OCI-LY3 (cell line): ENCODE measurements around the gene MISFA.
"Not testable (repeated sequence)": the region's sequence is repeated elsewhere in the genome, so short reads cannot be mapped to it uniquely, and the experiment has no call there.

Experiments
- H2AFZ ChIP-seq: fragments of 200-600, 300-600 bp; shearing (Covaris generic); 2 replicates; pipeline ENCODE4 v1.6.0; 2014; ENCODE audit warnings: antibody characterized with exemption, low read depth, low read length
- H3K27ac ChIP-seq: fragments of 200-600, 300-600 bp; sonication (generic); 2 replicates; pipeline ENCODE4 v1.5.1; 2014; ENCODE audit warnings: mild to moderate bottlenecking, low read length, moderate library complexity, mixed read lengths
- H3K27me3 ChIP-seq: fragments of 200-600, 300-600 bp; sonication (generic); 2 replicates; pipeline ENCODE4 v1.6.1; 2014; ENCODE audit warnings: low read depth, low read length, mixed read lengths
- H3K36me3 ChIP-seq: fragments of 200-600, 300-600 bp; sonication (generic); replicated peaks from 2 replicates; pipeline ENCODE3; 2014; ENCODE audit warnings: low read depth, low read length, mixed read lengths
- H3K4me1 ChIP-seq: fragments of 300-600, 200-600 bp; sonication (generic); 2 replicates; pipeline ENCODE4 v1.6.1; 2014; ENCODE audit warnings: low read length, mixed read lengths
- H3K4me2 ChIP-seq: fragments of 200-600, 300-600 bp; sonication (generic); 2 replicates; pipeline ENCODE4 v1.6.1; 2014; ENCODE audit warnings: low read length, mixed read lengths
- H3K4me3 ChIP-seq: fragments of 300-600, 200-600 bp; sonication (generic); 2 replicates; pipeline ENCODE4 v1.5.1; 2014; ENCODE audit warnings: antibody characterized with exemption, mild to moderate bottlenecking, low read length, moderate library complexity
- H3K79me2 ChIP-seq: fragments of 300-600, 200-600 bp; shearing (Covaris generic); 2 replicates; pipeline ENCODE4 v1.6.1; 2014; ENCODE audit warnings: mild to moderate bottlenecking, low read length, mixed read lengths
- H3K9ac ChIP-seq: fragments of 300-600, 200-600 bp; shearing (Covaris generic); 2 replicates; pipeline ENCODE4 v1.6.0; 2014; ENCODE audit warnings: mild to moderate bottlenecking, low read length, moderate library complexity
- H3K9me3 ChIP-seq: fragments of 200-600, 300-600 bp; shearing (Covaris generic); 2 replicates; pipeline ENCODE4 v1.6.1; 2014; ENCODE audit warnings: low read length, mixed read lengths; ENCODE audit not compliant: insufficient read depth
- H4K20me1 ChIP-seq: fragments of 200-600, 300-600 bp; sonication (generic); 2 replicates; pipeline ENCODE4 v1.6.1; 2016; ENCODE audit warnings: low read length, mixed read lengths; ENCODE audit not compliant: insufficient read depth
- EZH2phosphoT487 ChIP-seq: fragments of 200-600 bp; shearing (Covaris generic); IDR thresholded peaks from 2 replicates; pipeline ENCODE4 v1.6.1; 2018; ENCODE audit warnings: antibody characterized with exemption, mixed run types, low read depth
- TF ChIP-seq, protein P1 (sequence below): fragments of 200-600, 300-600 bp; sonication (generic); IDR thresholded peaks from 2 replicates; pipeline ENCODE4 v1.5.1; 2014; ENCODE audit warnings: antibody characterized with exemption, low read length, low read depth

MISFA gene

DNA sequence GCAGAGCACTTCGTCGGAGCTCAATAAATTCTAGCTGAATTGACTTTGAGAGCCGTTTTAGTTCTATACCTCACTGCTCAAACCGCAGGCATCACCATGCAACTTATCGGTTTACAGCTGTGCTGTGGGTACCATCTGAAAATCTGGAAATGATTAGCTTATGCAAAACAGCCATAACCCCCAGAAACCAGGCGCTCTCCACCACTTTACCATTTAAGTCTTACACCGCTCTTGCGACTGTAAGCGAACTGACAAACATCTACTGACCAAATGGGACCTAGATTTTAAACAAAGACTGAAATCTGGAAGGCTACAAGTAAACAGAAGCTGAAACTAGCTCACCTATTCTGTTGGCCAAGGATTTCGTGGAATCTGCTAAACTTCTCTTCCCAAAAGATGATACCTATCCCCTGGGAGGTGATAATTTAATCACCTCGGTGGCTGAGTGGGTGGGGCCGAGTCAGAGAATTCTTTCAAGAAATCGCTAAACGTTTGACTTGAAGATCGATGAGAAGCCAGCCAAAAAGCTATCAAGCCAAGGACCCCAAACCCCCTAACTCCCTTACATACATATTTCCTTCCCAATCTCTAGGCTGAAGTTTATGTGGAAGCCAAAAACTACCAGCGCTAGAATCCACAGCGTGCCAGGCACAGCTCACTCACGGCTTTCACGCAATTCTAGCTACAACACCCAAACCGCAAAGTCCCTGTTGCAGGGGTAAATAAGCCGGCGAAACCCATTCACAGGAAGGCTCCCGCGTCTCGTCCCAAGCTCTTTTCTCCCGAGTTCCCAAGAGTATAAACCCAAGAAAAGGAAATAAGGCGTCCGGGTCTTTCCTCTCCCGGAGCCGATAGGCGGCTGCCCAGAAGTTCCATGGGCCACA lies 33.9 kb downstream of the MISFA start:
- peak overlapping the region; percentile 95 for H3K4me3 ChIP-seq
- H4K20me1 ChIP-seq: peaks cover 43% of the 10 kb centered on the region
- peak overlapping the region; percentile 79 for H3K9ac ChIP-seq
- no peaks in the 10 kb centered on the region for H3K36me3 ChIP-seq
- H3K27ac ChIP-seq: peak overlapping the region; percentile 69
- H3K27me3 ChIP-seq: peaks cover 3% of the 10 kb centered on the region; the same call in 1 of the 2 replicates
- H2AFZ ChIP-seq: 0 out of 2 replicates have a peak overlapping the region, but pooled peaks have one; percentile 34
- peaks cover 12% of the 10 kb centered on the region for H3K4me1 ChIP-seq
- peak overlapping the region; percentile 99 for H3K4me2 ChIP-seq
- TF ChIP-seq, protein P1, sequence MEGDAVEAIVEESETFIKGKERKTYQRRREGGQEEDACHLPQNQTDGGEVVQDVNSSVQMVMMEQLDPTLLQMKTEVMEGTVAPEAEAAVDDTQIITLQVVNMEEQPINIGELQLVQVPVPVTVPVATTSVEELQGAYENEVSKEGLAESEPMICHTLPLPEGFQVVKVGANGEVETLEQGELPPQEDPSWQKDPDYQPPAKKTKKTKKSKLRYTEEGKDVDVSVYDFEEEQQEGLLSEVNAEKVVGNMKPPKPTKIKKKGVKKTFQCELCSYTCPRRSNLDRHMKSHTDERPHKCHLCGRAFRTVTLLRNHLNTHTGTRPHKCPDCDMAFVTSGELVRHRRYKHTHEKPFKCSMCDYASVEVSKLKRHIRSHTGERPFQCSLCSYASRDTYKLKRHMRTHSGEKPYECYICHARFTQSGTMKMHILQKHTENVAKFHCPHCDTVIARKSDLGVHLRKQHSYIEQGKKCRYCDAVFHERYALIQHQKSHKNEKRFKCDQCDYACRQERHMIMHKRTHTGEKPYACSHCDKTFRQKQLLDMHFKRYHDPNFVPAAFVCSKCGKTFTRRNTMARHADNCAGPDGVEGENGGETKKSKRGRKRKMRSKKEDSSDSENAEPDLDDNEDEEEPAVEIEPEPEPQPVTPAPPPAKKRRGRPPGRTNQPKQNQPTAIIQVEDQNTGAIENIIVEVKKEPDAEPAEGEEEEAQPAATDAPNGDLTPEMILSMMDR: no peak
- TF ChIP-seq EZH2phosphoT487: peak; percentile 60; the same call in 1 of the 2 replicates
- H3K79me2 ChIP-seq: peaks cover 38% of the 10 kb centered on the region
- no peaks in the 10 kb centered on the region for H3K9me3 ChIP-seq

DNA sequence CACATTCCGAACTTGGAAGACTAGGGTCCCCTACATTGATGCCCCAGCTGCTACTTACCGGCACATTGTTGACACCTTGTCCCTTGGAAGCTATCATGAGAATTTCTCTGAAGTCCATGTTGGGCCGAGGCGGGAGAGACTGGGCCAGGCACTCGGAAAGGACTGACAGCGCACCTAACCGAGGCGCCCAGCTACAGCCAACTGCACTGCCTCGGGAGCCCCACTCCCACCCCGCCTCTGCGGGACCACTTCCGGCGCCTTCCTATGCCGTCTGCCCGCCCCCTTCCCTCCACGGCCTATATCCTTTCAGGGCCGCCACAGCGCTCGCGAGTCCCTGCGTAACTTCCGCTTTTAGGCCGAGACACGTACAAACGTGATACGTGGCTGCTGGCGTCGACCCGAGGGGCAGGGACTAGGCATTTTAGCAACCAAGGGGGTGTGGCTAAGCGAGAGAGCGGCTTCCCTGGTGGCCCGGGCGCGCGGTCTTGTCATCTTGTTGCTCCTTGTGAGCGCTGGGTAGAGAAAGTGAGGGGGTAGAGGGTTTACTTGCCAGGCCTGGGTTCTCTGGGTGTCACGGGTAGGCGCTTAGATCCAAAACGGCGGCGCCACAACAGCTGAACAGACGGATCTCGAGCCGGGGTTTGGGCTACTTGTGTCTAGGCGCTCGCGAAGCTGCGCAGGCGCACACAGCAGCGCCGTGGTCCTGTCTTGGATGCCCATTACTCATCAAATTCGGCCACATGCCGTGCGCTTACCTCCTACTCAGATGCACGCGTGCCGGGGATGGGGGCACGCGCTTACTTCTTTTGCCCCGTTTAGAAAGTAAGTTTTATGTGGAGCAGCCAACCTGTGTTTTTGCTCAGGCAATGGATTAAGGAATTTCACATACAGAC lies 34.8 kb downstream of the MISFA start, which contains the start of gene SPTY2D1:
TSS of gene SPTY2D1 (minus strand) at position 203 of the 893 bp plus-strand sequence. CDS start at position 118, 85 bp downstream.
- TF ChIP-seq, protein P1: no peak
- no peak for TF ChIP-seq EZH2phosphoT487
- H3K9me3 ChIP-seq: no peaks in the 10 kb centered on the region
- H3K27me3 ChIP-seq: peaks cover 3% of the 10 kb centered on the region; the same call in 1 of the 2 replicates
- H4K20me1 ChIP-seq: peaks cover 34% of the 10 kb centered on the region
- peak within 1 kb of the TSS; percentile 95 for H3K4me3 ChIP-seq
- H3K4me1 ChIP-seq: peaks cover 12% of the 10 kb centered on the region
- no peaks in the 10 kb centered on the region for H3K36me3 ChIP-seq
- H3K79me2 ChIP-seq: peaks cover 30% of the 10 kb centered on the region
- H3K27ac ChIP-seq: peak within 1 kb of the TSS; percentile 69
- peak within 1 kb of the TSS; percentile 95 for H2AFZ ChIP-seq
- H3K9ac ChIP-seq: peak within 1 kb of the TSS; percentile 79
- peak within 1 kb of the TSS; percentile 99 for H3K4me2 ChIP-seq

DNA sequence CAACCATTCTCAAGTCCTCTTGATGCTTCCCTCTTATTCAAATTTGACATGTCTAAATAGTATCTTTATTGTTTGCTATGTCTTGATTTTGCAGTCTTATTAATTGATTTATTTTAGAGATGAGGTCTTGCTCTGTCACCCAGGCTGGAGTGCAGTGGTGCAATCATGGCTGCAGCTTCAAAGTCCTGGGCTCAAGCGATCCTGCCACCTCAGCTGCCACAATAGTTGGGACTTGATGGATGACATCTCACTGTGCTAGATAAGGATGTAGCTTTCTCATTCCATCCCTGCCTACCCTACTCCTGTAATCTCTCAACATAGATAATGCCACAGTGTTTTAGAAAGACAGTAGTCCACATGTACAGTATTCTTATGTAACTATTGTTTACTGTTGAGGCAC lies 42.1 kb downstream of the MISFA start:
- H4K20me1 ChIP-seq: no peaks in the 10 kb centered on the region
- H3K79me2 ChIP-seq: no peaks in the 10 kb centered on the region
- H3K9ac ChIP-seq: no peak overlapping the region; the same call in 1 of the 2 replicates
- H3K36me3 ChIP-seq: no peaks in the 10 kb centered on the region
- TF ChIP-seq, protein P1: no peak
- no peak for TF ChIP-seq EZH2phosphoT487
- peaks cover 18% of the 10 kb centered on the region for H3K27me3 ChIP-seq
- H2AFZ ChIP-seq: no peak overlapping the region
- H3K4me2 ChIP-seq: no peak overlapping the region
- no peaks in the 10 kb centered on the region for H3K9me3 ChIP-seq
- H3K4me1 ChIP-seq: no peaks in the 10 kb centered on the region
- H3K27ac ChIP-seq: no peak overlapping the region
- no peak overlapping the region for H3K4me3 ChIP-seq

DNA sequence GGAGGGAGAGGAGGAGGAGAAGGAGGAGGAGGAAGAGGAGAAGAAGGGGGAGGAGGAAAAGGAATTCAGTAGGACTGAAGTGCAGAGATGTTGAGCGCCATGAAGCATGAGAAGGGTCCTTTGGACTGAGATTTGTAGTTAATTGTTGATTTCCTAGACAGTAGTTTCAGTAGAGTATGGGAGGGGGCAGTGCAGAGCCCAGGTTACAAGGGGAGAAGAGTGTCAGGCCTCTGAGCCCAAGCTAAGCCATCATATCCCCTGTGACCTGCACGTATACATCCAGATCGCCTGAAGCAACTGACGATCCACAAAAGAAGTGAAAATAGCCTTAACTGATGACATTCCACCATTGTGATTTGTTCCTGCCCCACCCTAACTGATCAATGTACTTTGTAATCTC lies 43.4 kb downstream of the MISFA start:
- H4K20me1 ChIP-seq, H3K79me2 ChIP-seq, H2AFZ ChIP-seq, H3K9me3 ChIP-seq, H3K9ac ChIP-seq, H3K4me2 ChIP-seq, H3K36me3 ChIP-seq, H3K27ac ChIP-seq, H3K4me1 ChIP-seq, H3K4me3 ChIP-seq: not testable (repeated sequence)
- peaks cover 18% of the 10 kb centered on the region for H3K27me3 ChIP-seq
